Measurements from ENCODE around the gene DISP2.

The DISP2 gene

DNA sequence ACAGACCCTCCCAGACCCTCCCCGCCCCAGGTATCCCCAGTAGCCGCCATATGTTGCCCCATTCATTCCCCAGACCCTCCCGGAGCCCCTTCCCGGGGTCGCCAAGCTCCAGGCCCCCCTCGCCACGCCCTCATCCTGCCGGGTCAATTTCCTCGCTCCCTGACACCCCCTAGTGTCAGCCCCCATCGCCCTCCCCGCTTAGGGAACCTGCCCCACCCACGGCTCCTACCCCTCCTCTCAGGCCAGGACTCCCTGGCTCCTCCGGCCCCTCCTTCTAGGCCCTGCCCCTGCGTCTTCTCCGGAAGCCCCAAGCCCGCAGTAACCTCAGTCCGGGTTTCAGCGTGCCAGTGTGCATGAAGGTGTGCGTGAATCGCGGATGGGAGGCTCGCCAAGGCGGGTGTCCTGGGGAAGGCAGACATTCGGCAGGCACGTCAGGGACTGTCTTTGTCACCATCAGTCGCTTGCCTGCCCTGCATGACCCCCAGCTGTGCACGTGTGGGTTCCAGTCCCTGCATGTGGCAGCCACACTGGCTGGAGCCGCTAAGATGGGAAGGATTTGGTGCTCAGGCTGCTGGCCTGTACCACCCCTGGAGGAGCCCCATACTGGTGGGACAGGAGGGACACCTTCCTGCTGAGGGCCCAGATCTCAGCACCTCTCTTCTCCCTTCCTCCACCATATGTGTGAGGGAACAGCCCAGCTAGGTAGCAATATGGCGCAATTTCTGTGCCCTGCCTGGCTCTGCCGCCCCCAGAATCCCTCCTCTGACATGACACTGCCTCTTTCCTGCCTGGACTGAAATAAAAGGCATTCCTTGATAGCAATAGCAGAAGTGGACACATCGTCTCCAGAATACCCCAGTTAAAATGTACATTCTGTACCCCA is 693 bp downstream of the DISP2 start:
- ATAC-seq, result no peak
- TF ChIP-seq ARNTL (CRISPR knock-in tag; IDR thresholded peaks at IDR 0.05; ENCODE audit: borderline replicate concordance, low read depth), result no peak
- no peak for TF ChIP-seq OSR1 (CRISPR knock-in tag; IDR thresholded peaks at IDR 0.05)

DNA sequence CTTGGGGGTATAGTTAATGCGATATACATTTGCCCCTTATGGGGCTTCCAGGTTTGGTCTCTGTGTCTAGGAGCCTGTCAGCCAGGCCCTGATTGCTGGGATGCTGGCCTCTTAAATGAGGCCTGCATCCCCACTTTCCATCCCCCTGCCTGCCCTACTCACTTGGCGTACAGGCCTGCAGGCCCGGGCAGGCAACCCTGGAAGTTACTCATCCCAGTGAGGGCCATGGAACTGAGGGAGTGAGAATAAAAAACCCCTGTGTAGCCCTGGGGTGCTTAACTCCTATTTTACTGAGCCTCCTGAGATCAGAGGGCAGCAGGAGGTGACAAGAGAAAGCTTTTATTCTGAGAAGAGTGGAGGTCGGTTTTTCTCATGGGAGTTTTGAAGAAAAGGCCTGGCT is 2.0 kb downstream of the DISP2 start:
- ATAC-seq, result no peak
- no peak for TF ChIP-seq ARNTL (CRISPR knock-in tag; IDR thresholded peaks at IDR 0.05; ENCODE audit: borderline replicate concordance, low read depth)
- no peak for TF ChIP-seq RARB (CRISPR knock-in tag; IDR thresholded peaks at IDR 0.05)
- TF ChIP-seq ZNF8 (CRISPR knock-in tag; IDR thresholded peaks at IDR 0.05), result no peak
- TF ChIP-seq CSDC2 (CRISPR knock-in tag; IDR thresholded peaks at IDR 0.05), result no peak
- TF ChIP-seq, protein P1, sequence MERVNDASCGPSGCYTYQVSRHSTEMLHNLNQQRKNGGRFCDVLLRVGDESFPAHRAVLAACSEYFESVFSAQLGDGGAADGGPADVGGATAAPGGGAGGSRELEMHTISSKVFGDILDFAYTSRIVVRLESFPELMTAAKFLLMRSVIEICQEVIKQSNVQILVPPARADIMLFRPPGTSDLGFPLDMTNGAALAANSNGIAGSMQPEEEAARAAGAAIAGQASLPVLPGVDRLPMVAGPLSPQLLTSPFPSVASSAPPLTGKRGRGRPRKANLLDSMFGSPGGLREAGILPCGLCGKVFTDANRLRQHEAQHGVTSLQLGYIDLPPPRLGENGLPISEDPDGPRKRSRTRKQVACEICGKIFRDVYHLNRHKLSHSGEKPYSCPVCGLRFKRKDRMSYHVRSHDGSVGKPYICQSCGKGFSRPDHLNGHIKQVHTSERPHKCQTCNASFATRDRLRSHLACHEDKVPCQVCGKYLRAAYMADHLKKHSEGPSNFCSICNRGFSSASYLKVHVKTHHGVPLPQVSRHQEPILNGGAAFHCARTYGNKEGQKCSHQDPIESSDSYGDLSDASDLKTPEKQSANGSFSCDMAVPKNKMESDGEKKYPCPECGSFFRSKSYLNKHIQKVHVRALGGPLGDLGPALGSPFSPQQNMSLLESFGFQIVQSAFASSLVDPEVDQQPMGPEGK (CRISPR knock-in tag; IDR thresholded peaks at IDR 0.05; ENCODE audit: borderline replicate concordance), result no peak
- TF ChIP-seq PPARA (CRISPR knock-in tag; IDR thresholded peaks at IDR 0.05; ENCODE audit: borderline replicate concordance), result no peak
- TF ChIP-seq OSR1 (CRISPR knock-in tag; IDR thresholded peaks at IDR 0.05), result no peak
- no peak for TF ChIP-seq ZFP3 (CRISPR knock-in tag; IDR thresholded peaks at IDR 0.05)
- TF ChIP-seq, protein P2, sequence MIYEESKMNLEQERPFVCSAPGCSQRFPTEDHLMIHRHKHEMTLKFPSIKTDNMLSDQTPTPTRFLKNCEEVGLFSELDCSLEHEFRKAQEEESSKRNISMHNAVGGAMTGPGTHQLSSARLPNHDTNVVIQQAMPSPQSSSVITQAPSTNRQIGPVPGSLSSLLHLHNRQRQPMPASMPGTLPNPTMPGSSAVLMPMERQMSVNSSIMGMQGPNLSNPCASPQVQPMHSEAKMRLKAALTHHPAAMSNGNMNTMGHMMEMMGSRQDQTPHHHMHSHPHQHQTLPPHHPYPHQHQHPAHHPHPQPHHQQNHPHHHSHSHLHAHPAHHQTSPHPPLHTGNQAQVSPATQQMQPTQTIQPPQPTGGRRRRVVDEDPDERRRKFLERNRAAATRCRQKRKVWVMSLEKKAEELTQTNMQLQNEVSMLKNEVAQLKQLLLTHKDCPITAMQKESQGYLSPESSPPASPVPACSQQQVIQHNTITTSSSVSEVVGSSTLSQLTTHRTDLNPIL (CRISPR knock-in tag; IDR thresholded peaks at IDR 0.05; ENCODE audit: low read depth), result no peak
- TF ChIP-seq ISL1 (CRISPR knock-in tag; IDR thresholded peaks at IDR 0.05), result no peak
- TF ChIP-seq, protein P3, sequence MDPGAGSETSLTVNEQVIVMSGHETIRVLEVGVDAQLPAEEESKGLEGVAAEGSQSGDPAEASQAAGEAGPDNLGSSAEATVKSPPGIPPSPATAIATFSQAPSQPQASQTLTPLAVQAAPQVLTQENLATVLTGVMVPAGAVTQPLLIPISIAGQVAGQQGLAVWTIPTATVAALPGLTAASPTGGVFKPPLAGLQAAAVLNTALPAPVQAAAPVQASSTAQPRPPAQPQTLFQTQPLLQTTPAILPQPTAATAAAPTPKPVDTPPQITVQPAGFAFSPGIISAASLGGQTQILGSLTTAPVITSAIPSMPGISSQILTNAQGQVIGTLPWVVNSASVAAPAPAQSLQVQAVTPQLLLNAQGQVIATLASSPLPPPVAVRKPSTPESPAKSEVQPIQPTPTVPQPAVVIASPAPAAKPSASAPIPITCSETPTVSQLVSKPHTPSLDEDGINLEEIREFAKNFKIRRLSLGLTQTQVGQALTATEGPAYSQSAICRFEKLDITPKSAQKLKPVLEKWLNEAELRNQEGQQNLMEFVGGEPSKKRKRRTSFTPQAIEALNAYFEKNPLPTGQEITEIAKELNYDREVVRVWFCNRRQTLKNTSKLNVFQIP (CRISPR knock-in tag; IDR thresholded peaks at IDR 0.05; ENCODE audit: borderline replicate concordance, low read depth), result no peak
- no peak for TF ChIP-seq ZFP30 (CRISPR knock-in tag; IDR thresholded peaks at IDR 0.05)
- TF ChIP-seq, protein P4, sequence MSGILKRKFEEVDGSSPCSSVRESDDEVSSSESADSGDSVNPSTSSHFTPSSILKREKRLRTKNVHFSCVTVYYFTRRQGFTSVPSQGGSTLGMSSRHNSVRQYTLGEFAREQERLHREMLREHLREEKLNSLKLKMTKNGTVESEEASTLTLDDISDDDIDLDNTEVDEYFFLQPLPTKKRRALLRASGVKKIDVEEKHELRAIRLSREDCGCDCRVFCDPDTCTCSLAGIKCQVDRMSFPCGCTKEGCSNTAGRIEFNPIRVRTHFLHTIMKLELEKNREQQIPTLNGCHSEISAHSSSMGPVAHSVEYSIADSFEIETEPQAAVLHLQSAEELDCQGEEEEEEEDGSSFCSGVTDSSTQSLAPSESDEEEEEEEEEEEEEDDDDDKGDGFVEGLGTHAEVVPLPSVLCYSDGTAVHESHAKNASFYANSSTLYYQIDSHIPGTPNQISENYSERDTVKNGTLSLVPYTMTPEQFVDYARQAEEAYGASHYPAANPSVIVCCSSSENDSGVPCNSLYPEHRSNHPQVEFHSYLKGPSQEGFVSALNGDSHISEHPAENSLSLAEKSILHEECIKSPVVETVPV (CRISPR knock-in tag; IDR thresholded peaks at IDR 0.05), result no peak
- TF ChIP-seq ZC3H10 (CRISPR knock-in tag; IDR thresholded peaks at IDR 0.05), result no peak
- TF ChIP-seq ZNF565 (CRISPR knock-in tag; conservative IDR thresholded peaks at IDR 0.05; ENCODE audit: low read depth), result no peak
- TF ChIP-seq, protein P5, sequence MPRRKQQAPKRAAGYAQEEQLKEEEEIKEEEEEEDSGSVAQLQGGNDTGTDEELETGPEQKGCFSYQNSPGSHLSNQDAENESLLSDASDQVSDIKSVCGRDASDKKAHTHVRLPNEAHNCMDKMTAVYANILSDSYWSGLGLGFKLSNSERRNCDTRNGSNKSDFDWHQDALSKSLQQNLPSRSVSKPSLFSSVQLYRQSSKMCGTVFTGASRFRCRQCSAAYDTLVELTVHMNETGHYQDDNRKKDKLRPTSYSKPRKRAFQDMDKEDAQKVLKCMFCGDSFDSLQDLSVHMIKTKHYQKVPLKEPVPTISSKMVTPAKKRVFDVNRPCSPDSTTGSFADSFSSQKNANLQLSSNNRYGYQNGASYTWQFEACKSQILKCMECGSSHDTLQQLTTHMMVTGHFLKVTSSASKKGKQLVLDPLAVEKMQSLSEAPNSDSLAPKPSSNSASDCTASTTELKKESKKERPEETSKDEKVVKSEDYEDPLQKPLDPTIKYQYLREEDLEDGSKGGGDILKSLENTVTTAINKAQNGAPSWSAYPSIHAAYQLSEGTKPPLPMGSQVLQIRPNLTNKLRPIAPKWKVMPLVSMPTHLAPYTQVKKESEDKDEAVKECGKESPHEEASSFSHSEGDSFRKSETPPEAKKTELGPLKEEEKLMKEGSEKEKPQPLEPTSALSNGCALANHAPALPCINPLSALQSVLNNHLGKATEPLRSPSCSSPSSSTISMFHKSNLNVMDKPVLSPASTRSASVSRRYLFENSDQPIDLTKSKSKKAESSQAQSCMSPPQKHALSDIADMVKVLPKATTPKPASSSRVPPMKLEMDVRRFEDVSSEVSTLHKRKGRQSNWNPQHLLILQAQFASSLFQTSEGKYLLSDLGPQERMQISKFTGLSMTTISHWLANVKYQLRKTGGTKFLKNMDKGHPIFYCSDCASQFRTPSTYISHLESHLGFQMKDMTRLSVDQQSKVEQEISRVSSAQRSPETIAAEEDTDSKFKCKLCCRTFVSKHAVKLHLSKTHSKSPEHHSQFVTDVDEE (CRISPR knock-in tag; IDR thresholded peaks at IDR 0.05), result no peak
- no peak for TF ChIP-seq SNAI2 (CRISPR knock-in tag; IDR thresholded peaks at IDR 0.05)

DNA sequence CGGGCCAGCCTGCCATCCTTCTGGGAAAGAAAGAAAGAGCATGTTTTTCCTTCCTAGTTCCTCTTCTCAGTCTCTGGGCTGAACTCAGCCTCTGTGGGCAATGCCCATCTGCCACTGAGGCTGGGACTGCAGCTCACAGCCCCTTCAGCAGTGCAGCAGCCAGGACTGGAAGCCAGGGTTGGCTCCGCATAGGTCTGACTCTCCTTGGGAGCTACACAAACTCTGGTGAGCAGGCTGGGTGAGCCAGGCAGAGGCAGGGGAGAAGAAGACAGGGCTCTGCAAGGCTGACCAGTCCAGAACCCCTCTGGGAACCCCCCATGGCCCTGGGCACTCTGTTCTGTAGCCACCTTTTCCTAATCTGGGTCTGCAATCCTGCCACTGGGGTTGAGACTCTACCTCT is 3.6 kb downstream of the DISP2 start:
- no peak for ATAC-seq
- no peak for TF ChIP-seq SNAI2 (CRISPR knock-in tag; IDR thresholded peaks at IDR 0.05)
- TF ChIP-seq TOX (CRISPR knock-in tag; IDR thresholded peaks at IDR 0.05; ENCODE audit: borderline replicate concordance), result no peak
- TF ChIP-seq ISL1 (CRISPR knock-in tag; IDR thresholded peaks at IDR 0.05), result no peak

DNA sequence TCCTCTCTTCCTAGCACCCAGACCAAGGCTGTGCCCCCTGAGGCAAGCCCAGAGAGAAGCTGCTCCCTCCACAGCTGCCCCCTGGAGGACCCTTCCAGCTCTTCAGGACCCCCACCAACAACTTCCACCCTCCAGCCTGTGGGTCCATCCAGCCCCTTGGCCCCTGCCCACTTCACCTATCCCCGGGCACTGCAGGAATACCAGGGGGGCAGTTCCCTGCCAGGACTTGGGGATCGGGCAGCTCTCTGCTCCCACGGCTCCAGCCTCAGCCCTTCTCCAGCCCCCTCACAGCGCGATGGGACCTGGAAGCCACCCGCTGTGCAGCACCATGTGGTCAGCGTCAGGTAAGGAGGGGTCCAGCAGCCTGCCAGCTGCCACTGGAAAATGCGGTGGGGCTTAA is 5.6 kb downstream of the DISP2 start:
- TF ChIP-seq, protein P1 (CRISPR knock-in tag; IDR thresholded peaks at IDR 0.05; ENCODE audit: borderline replicate concordance), result no peak
- TF ChIP-seq RARB (CRISPR knock-in tag; IDR thresholded peaks at IDR 0.05), result no peak
- TF ChIP-seq CSDC2 (CRISPR knock-in tag; IDR thresholded peaks at IDR 0.05), result no peak
- no peak for TF ChIP-seq ISL1 (CRISPR knock-in tag; IDR thresholded peaks at IDR 0.05)
- no peak for TF ChIP-seq PPARA (CRISPR knock-in tag; IDR thresholded peaks at IDR 0.05; ENCODE audit: borderline replicate concordance)
- TF ChIP-seq TCF4 (CRISPR knock-in tag; IDR thresholded peaks at IDR 0.05; ENCODE audit: borderline replicate concordance), result no peak
- no peak for ATAC-seq

Measured in SK-N-SH treated with all-trans-retinoic acid at 6 μM for 48 hours (cell line).